Neural cell (in vitro differentiated cells): ENCODE measurements around the gene CEBPZOS. TPM values are rescaled to one million over a fixed set of nuclear protein-coding genes. Genes with fewer than 3 reads are reported as not detected.
A peak's percentile ranks its signal among the peaks of the same experiment; 100 is the strongest.

Experiments used
- H2AFZ ChIP-seq: fragments of 200-600, 300-800 bp; sonication (generic), shearing (Covaris generic); 2 replicates; pipeline ENCODE4 v1.6.0; 2014; ENCODE audit warnings: low read depth, mild to moderate bottlenecking, antibody characterized with exemption, low read length, moderate library complexity
- H3F3A ChIP-seq: fragments of 200-600 bp; shearing (Covaris generic); 2 replicates; pipeline ENCODE4 v1.6.1; 2016; ENCODE audit warnings: mild to moderate bottlenecking, moderate library complexity, mixed read lengths, antibody characterized with exemption, low read length; ENCODE audit not compliant: insufficient read depth, poor library complexity, severe bottlenecking
- H3K27ac ChIP-seq: fragments of 200-600, 300-800 bp; sonication (generic), shearing (Covaris generic); 2 replicates; pipeline ENCODE4 v1.5.1; 2014; ENCODE audit warnings: mild to moderate bottlenecking, low read length, moderate library complexity
- H3K27me3 ChIP-seq: fragments of 300-800, 200-600 bp; sonication (generic), shearing (Covaris generic); 2 replicates; pipeline ENCODE4 v1.6.0; 2014; ENCODE audit warnings: mild to moderate bottlenecking, low read depth, low read length, moderate library complexity; ENCODE audit not compliant: insufficient read depth
- H3K36me3 ChIP-seq: fragments of 300-800, 200-600 bp; sonication (generic), shearing (Covaris generic); 2 replicates; pipeline ENCODE4 v1.5.1; 2014; ENCODE audit warnings: mild to moderate bottlenecking, antibody characterized with exemption, low read length, moderate library complexity; ENCODE audit not compliant: insufficient read depth
- H3K4me2 ChIP-seq: fragments of 300-800, 200-600 bp; sonication (generic), shearing (Covaris generic); 2 replicates; pipeline ENCODE4 v1.6.0; 2014; ENCODE audit warnings: mild to moderate bottlenecking, low read length
- H3K4me3 ChIP-seq: fragments of 300-800, 200-600 bp; sonication (generic), shearing (Covaris generic); 2 replicates; pipeline ENCODE4 v1.5.1; 2014; ENCODE audit warnings: mild to moderate bottlenecking, low read length, moderate library complexity
- H3K79me2 ChIP-seq: fragments of 200-600 bp; shearing (Covaris generic); replicated peaks from 2 replicates; pipeline ENCODE4 v1.6.0; 2014; ENCODE audit warnings: mild to moderate bottlenecking, low read length, moderate library complexity; ENCODE audit not compliant: insufficient read depth
- H3K9ac ChIP-seq: fragments of 300-800, 200-600 bp; sonication (generic), shearing (Covaris generic); 2 replicates; pipeline ENCODE4 v1.6.1; 2016; ENCODE audit warnings: mild to moderate bottlenecking, low read length, mixed read lengths
- H3K9me2 ChIP-seq: fragments of 200-600 bp; shearing (Covaris generic); 2 replicates; pipeline ENCODE4 v1.6.1; 2016; ENCODE audit warnings: mild to moderate bottlenecking, low read length, mixed read lengths; ENCODE audit not compliant: insufficient read depth
- H3K9me3 ChIP-seq: fragments of 200-600, 300-800 bp; sonication (generic), shearing (Covaris generic); 2 replicates; pipeline ENCODE4 v1.6.1; 2016; ENCODE audit warnings: mild to moderate bottlenecking, mixed run types, low read length, moderate library complexity, mixed read lengths
- H4K20me1 ChIP-seq: fragments of 200-600 bp; shearing (Covaris generic); 2 replicates; pipeline ENCODE4 v1.6.1; 2016; ENCODE audit warnings: mild to moderate bottlenecking, mixed run types; ENCODE audit not compliant: insufficient read depth
- CTCF ChIP-seq: fragments of 450-650 bp; IDR thresholded peaks from 2 replicates; pipeline ENCODE4 v1.5.1; 2014; ENCODE audit warnings: antibody characterized with exemption, mild to moderate bottlenecking, moderate library complexity; ENCODE audit not compliant: poor library complexity, severe bottlenecking
- EP300 ChIP-seq: fragments of 450-650 bp; conservative IDR thresholded peaks from 2 replicates; pipeline ENCODE4 v1.6.1; 2014; ENCODE audit warnings: antibody characterized with exemption, mild to moderate bottlenecking, moderate library complexity; ENCODE audit not compliant: poor library complexity, severe bottlenecking
- EZH2 ChIP-seq: fragments of 200-600, 300-800 bp; shearing (Covaris generic), sonication (generic); IDR thresholded peaks from 2 replicates; pipeline ENCODE4 v1.6.1; 2014; ENCODE audit warnings: antibody characterized with exemption, low read length, borderline replicate concordance, mild to moderate bottlenecking; ENCODE audit not compliant: insufficient read depth, poor library complexity, severe bottlenecking
- MXI1 ChIP-seq: fragments of 450-650 bp; conservative IDR thresholded peaks from 2 replicates; pipeline ENCODE4 v1.6.1; 2014; ENCODE audit warnings: antibody characterized with exemption, mild to moderate bottlenecking; ENCODE audit not compliant: poor library complexity, severe bottlenecking
- POLR2AphosphoS5 ChIP-seq: IDR thresholded peaks from 2 replicates; pipeline ENCODE4 v1.6.1; 2012
- RAD21 ChIP-seq: fragments of 450-650 bp; conservative IDR thresholded peaks from 2 replicates; pipeline ENCODE4 v1.6.1; 2014; ENCODE audit warnings: antibody characterized with exemption, mild to moderate bottlenecking, moderate library complexity
- REST ChIP-seq: IDR thresholded peaks from 2 replicates; pipeline ENCODE4 v1.6.1; 2012; ENCODE audit warnings: borderline replicate concordance
- SMC3 ChIP-seq: fragments of 450-650 bp; conservative IDR thresholded peaks from 2 replicates; pipeline ENCODE4 v1.6.1; 2014; ENCODE audit warnings: antibody characterized with exemption, mild to moderate bottlenecking, moderate library complexity; ENCODE audit not compliant: poor library complexity
- TAF1 ChIP-seq: IDR thresholded peaks from 2 replicates; pipeline ENCODE4 v1.6.1; 2012; ENCODE audit warnings: low read depth
- polyA plus RNA-seq: library from polyadenylated mRNA; depleted of rRNA; stranded (reverse); fragments of >200 nt; gene quantifications from 2 replicates; pipeline ENCODE4 v1.2.3, GENCODE V29; 2014

CEBPZOS gene
- polyA plus RNA-seq, 1 donor from 2014 or later, result 4.9 TPM

- no peak for TF ChIP-seq SMC3
- Histone ChIP-seq H3F3A (no peaks in the 10 kb centered on the region), H3K4me2 (peak within 1 kb of the TSS; percentile 51), H4K20me1 (no peaks in the 10 kb centered on the region), H3K79me2 (no peaks in the 10 kb centered on the region), H3K36me3 (no peaks in the 10 kb centered on the region), H3K9me2 (no peaks in the 10 kb centered on the region), H3K9ac (peak within 1 kb of the TSS; percentile 62), H2AFZ (peak within 1 kb of the TSS; percentile 40), H3K27ac (no peak within 1 kb of the TSS), H3K4me3 (peak within 1 kb of the TSS; percentile 65), H3K9me3 (no peaks in the 10 kb centered on the region), H3K27me3 (no peaks in the 10 kb centered on the region)
Observed at GRCh38 chr2:37156857-37157714, 39.2 kb upstream of the CEBPZOS start, which contains the start of gene EIF2AK2. Gene EIF2AK2, minus strand, starts transcription at chr2:37156980. Its CDS starts 9,174 bp downstream, at chr2:37147806.

GRCh38 chr2:37164757-37165156, 31.5 kb upstream of the CEBPZOS start:
- Histone ChIP-seq H3F3A (no peaks in the 10 kb centered on the region), H3K9me3 (no peaks in the 10 kb centered on the region), H3K79me2 (no peaks in the 10 kb centered on the region), H3K9ac (no peak overlapping the region), H3K36me3 (no peaks in the 10 kb centered on the region), H3K27me3 (no peaks in the 10 kb centered on the region), H2AFZ (no peak overlapping the region), H3K27ac (no peak overlapping the region), H4K20me1 (no peaks in the 10 kb centered on the region), H3K4me2 (no peak overlapping the region), H3K9me2 (no peaks in the 10 kb centered on the region), H3K4me3 (no peak overlapping the region)
- no peak for TF ChIP-seq CTCF
- TF ChIP-seq SMC3, result no peak
- TF ChIP-seq EP300, result no peak
- TF ChIP-seq POLR2AphosphoS5, result no peak
- no peak for TF ChIP-seq TAF1
- TF ChIP-seq MXI1, result no peak
- no peak for TF ChIP-seq EZH2
- TF ChIP-seq RAD21, result no peak
- TF ChIP-seq REST, result no peak
